Motor neuron (in vitro differentiated cells): ENCODE results near the gene ARID2. TPM values are rescaled to one million over a fixed set of nuclear protein-coding genes. Genes with fewer than 3 reads are reported as not detected.

Experiments
- ATAC-seq, 8 experiments: fragments of 200-7000 bp; cut with Tn5 transposase; replicated peaks in 6 of 8; 2 replicates each; pipeline ENCODE4 v1.8.0; 2021; ENCODE audit warnings: mild to moderate bottlenecking in 8 of 8, moderate library complexity in 8 of 8
- H3K27ac ChIP-seq, 2 donors: fragments of 250-450 bp; sonication (Bioruptor Pico); 2 replicates each; pipeline ENCODE4 v1.9.0; 2021; ENCODE audit warnings: antibody characterized with exemption in 2 of 2, mild to moderate bottlenecking in 2 of 2, moderate library complexity in 1 of 2
- H3K4me1 ChIP-seq, 2 donors: fragments of 250-450 bp; sonication (Bioruptor Pico); replicated peaks in 1 of 2; 2 replicates each; pipeline ENCODE4 v1.6.1; 2021; ENCODE audit warnings: antibody characterized with exemption in 2 of 2, mild to moderate bottlenecking in 2 of 2, moderate library complexity in 1 of 2
- H3K4me3 ChIP-seq, 5 donors: fragments of 250-450 bp; sonication (Bioruptor Pico); 2 replicates each; pipeline ENCODE4 v1.9.0; 2021; ENCODE audit warnings: antibody characterized with exemption in 5 of 5, mild to moderate bottlenecking in 5 of 5, moderate library complexity in 4 of 5
- WGBS, 10 experiments: fragments of 450-650 bp; shearing (Covaris generic); methylation state at CpG; one replicate each; pipeline ENCODE4 v1.0.0; 2022; 5-methylcytosine and 5-hydroxymethylcytosine counted together
- in situ Hi-C, 9 experiments: fragments of 400-800 bp; cut with MboI; loops; one replicate each; pipeline ENCODE4 v1.15.0; 2021; ENCODE audit warnings: low sequenced_read_pairs in 9 of 9, low pct_unique_long_range_greater_than_20kb in 2 of 9; ENCODE audit not compliant: unreplicated experiment in 9 of 9
- total RNA-seq, 8 experiments: library from RNA; unstranded; fragments of 300-600 nt; gene quantifications; 2 replicates each; pipeline versions ENCODE4 v1.2.3 to v1.2.4, GENCODE V29; 2022

ARID2 gene
- total RNA-seq, 8 experiments from 2014 or later, result 22.4 to 66.4 (median 29.1) TPM

GRCh38 chr12:45893240-45893639 is 163.7 kb downstream of the ARID2 start:
- WGBS, 10 experiments, result 33 to 100% (median 73%) methylated on average over 1 to 4 of the region's 4 CpGs; no CpG with 5 or more reads in 1 of the 10 experiments
- H3K4me1 ChIP-seq, result no peaks in the 10 kb centered on the region
- no peak overlapping the region for H3K4me3 ChIP-seq
- H3K27ac ChIP-seq, result no peak overlapping the region
- in situ Hi-C loops, result no loop called here
- ATAC-seq, result no peak

DNA sequence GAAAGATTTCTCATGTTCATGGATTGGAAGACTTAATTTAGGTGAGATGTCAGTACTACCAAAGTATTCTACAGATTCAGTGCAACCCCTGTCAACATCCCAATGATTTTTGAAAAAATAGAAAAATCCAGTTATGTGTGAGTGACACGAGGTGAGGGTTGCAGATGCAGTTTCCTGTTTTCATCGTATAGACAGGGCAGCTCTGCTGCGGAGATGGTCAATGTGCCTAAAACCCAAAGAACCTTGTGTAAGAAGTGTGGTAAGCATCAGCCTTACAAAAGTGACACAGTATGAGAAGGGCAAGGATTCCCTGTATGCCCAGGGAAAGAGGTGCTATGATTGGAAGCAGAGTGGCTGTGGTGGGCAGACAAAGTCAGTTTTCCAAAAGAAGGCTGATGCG is 166.5 kb downstream of the ARID2 start:
- no peak for ATAC-seq
- in situ Hi-C loops, result no loop called here
- Histone ChIP-seq H3K4me1 (no peaks in the 10 kb centered on the region), H3K4me3 (no peak overlapping the region), H3K27ac (no peak overlapping the region)
- 75 to 100% (median 100%) methylated on average over 1 to 4 of the region's 4 CpGs; no CpG with 5 or more reads in 3 of the 10 experiments for WGBS, 10 experiments

- in situ Hi-C loops, result no loop called here
- ATAC-seq, result no peak
- Histone ChIP-seq H3K27ac (no peak overlapping the region), H3K4me1 (no peaks in the 10 kb centered on the region), H3K4me3 (no peak overlapping the region)
- 83 to 100% (median 100%) methylated on average over 1 of the region's 1 CpG; no CpG with 5 or more reads in 2 of the 10 experiments for WGBS, 10 experiments
Observed at GRCh38 chr12:45898094-45898493, 168.6 kb downstream of the ARID2 start.

- in situ Hi-C loops, result no loop called here
- ATAC-seq, result no peak
- H3K4me3 ChIP-seq, result no peak overlapping the region
- no peaks in the 10 kb centered on the region for H3K4me1 ChIP-seq
- 82 to 100% (median 94%) methylated on average over 1 to 4 of the region's 4 CpGs; no CpG with 5 or more reads in 2 of the 10 experiments for WGBS, 10 experiments
- H3K27ac ChIP-seq, result no peak overlapping the region
Observed at GRCh38 chr12:45907955-45908354, 178.4 kb downstream of the ARID2 start.

GRCh38 chr12:45909041-45909713 is 179.7 kb downstream of the ARID2 start:
- no peak for ATAC-seq
- Histone ChIP-seq H3K4me1 (no peaks in the 10 kb centered on the region), H3K4me3 (no peak overlapping the region), H3K27ac (no peak overlapping the region)
- in situ Hi-C loops, result no loop called here
- 56 to 96% (median 83%) methylated on average over 1 to 4 of the region's 4 CpGs for WGBS, 10 experiments

GRCh38 chr12:45912774-45913173 is 183.3 kb downstream of the ARID2 start:
- no peak overlapping the region for H3K27ac ChIP-seq
- no peaks in the 10 kb centered on the region for H3K4me1 ChIP-seq
- H3K4me3 ChIP-seq, result no peak overlapping the region
- 33 to 94% (median 81%) methylated on average over 2 to 3 of the region's 3 CpGs for WGBS, 10 experiments
- peak in 1 of 8 experiments; percentile 22 for ATAC-seq
- in situ Hi-C loops, result no loop called here

- 0 to 100% (median 89%) methylated on average over 1 to 2 of the region's 2 CpGs; no CpG with 5 or more reads in 3 of the 10 experiments for WGBS, 10 experiments
- ATAC-seq, result peak in 1 of 8 experiments; percentile 11
- Histone ChIP-seq H3K27ac (no peak overlapping the region), H3K4me3 (no peak overlapping the region), H3K4me1 (no peaks in the 10 kb centered on the region)
- in situ Hi-C loops, result no loop called here
Observed at GRCh38 chr12:45913631-45914030, 184.1 kb downstream of the ARID2 start.

GRCh38 chr12:45914090-45914489 is 184.6 kb downstream of the ARID2 start:
- no peak overlapping the region for H3K4me3 ChIP-seq
- 60 to 67% methylated on average over 1 of the region's 1 CpG; no CpG with 5 or more reads in 8 of the 10 experiments for WGBS, 10 experiments
- in situ Hi-C loops, result no loop called here
- H3K4me1 ChIP-seq, result no peaks in the 10 kb centered on the region
- no peak overlapping the region for H3K27ac ChIP-seq
- ATAC-seq, result peak in 3 of 8 experiments; percentile 62 to 69 (median 66)

- ATAC-seq, result no peak
- WGBS, 10 experiments, result 90 to 100% (median 100%) methylated on average over 1 to 2 of the region's 2 CpGs; no CpG with 5 or more reads in 7 of the 10 experiments
- in situ Hi-C loops, result no loop called here
- H3K4me3 ChIP-seq, result no peak overlapping the region
- no peak overlapping the region for H3K27ac ChIP-seq
- no peaks in the 10 kb centered on the region for H3K4me1 ChIP-seq
Observed at GRCh38 chr12:45915405-45915804, 185.9 kb downstream of the ARID2 start.

DNA sequence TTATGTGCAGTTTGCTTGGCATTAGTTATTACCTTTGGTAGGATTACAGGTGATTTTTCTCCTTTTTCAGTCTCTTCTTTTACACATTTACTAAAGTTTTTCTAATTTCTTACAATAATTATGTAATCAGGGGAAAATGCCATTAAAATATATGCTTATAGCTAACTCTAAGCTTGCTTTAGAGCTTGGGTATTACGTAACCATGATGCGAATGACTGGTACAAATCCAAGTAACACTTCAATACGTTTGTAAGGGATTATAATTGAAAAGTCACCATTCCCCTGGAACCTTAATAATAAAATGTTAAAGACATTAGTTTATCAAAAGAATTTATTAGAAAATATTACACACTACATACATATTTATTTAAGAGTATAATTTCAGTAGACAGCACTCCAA is 189.3 kb downstream of the ARID2 start:
- Histone ChIP-seq H3K4me3 (no peak overlapping the region), H3K27ac (no peak overlapping the region), H3K4me1 (no peaks in the 10 kb centered on the region)
- WGBS, 10 experiments, result 86 to 100% (median 100%) methylated on average over 2 to 3 of the region's 3 CpGs; no CpG with 5 or more reads in 1 of the 10 experiments
- no peak for ATAC-seq
- in situ Hi-C loops, result no loop called here

- Histone ChIP-seq H3K27ac (no peak overlapping the region), H3K4me1 (no peaks in the 10 kb centered on the region), H3K4me3 (no peak overlapping the region)
- ATAC-seq, result no peak
- 83 to 100% (median 96%) methylated on average over 1 to 2 of the region's 2 CpGs; no CpG with 5 or more reads in 2 of the 10 experiments for WGBS, 10 experiments
- in situ Hi-C loops, result no loop called here
Observed at GRCh38 chr12:45928309-45928708, 198.8 kb downstream of the ARID2 start.

GRCh38 chr12:45930369-45930768 is 200.9 kb downstream of the ARID2 start:
- Histone ChIP-seq H3K27ac (no peak overlapping the region), H3K4me1 (no peaks in the 10 kb centered on the region), H3K4me3 (no peak overlapping the region)
- ATAC-seq, result no peak
- WGBS, 10 experiments, result 84 to 100% (median 94%) methylated on average over 1 to 3 of the region's 3 CpGs; no CpG with 5 or more reads in 2 of the 10 experiments
- in situ Hi-C loops, result no loop called here

GRCh38 chr12:45933504-45933903 is 204.0 kb downstream of the ARID2 start:
- no peak for ATAC-seq
- 49 to 100% (median 83%) methylated on average over 1 to 2 of the region's 2 CpGs; no CpG with 5 or more reads in 2 of the 10 experiments for WGBS, 10 experiments
- no peak overlapping the region for H3K27ac ChIP-seq
- in situ Hi-C loops, result no loop called here
- H3K4me3 ChIP-seq, result no peak overlapping the region
- no peaks in the 10 kb centered on the region for H3K4me1 ChIP-seq

DNA sequence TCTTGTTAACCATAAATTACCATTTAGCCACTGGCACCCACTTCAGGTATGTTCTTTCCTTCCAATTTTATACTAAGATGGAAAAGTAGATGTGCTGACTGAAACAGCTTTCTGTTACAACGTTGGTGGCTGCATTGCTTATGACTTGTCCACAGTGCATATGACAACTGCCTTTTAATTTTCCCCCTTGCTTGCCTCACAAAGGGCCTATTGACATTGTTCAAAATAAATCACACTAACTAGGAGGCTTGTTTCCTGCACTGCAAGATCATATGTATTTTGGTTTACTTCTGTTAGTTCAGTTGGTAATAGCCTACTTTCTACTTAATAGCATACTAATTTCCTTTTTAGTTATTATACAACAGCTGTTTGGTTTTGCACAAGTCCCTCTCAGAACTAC is 205.4 kb downstream of the ARID2 start:
- in situ Hi-C loops, result no loop called here
- H3K4me3 ChIP-seq, result no peak overlapping the region
- no peak for ATAC-seq
- H3K27ac ChIP-seq, result no peak overlapping the region
- WGBS, 10 experiments, result 0 to 83% (median 55%) methylated on average over 1 of the region's 1 CpG; no CpG with 5 or more reads in 3 of the 10 experiments
- no peaks in the 10 kb centered on the region for H3K4me1 ChIP-seq
